Measurements from ENCODE around the gene BAIAP2L2. TPM values are rescaled to one million over a fixed set of nuclear protein-coding genes. Genes with fewer than 3 reads are reported as not detected.

The BAIAP2L2 gene
- polyA plus RNA-seq, 2 of the 4 experiments (the other 2 are of a cell fraction), result 3.5 to 4.7 TPM

GRCh38 chr22:38077595-38077994, 32.9 kb downstream of the BAIAP2L2 start:
- no peak for FAIRE-seq
- CTCF ChIA-PET, result no interaction called here

DNA sequence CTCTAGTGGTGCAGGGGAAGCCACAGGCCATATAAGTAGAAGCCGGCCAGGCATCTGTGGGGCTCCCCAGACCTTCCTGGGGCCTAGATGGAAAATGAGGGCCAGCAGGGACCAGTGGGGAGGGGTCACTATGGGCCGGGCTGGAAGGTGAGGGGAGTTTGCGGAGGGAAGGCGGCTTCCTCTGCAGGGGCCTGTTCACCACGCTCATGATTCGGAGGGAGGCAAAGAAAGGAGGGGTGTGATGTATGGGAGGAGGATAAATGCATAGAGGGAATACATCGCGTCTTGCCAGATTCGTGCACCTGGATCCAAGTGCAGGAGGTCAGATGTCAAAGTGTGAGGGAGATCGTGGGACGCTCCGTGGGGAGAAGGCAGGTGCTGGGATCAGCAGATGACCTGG, 33.4 kb downstream of the BAIAP2L2 start:
- ChIA-PET CTCF (no interaction called here), POLR2A (no interaction called here)
- Histone ChIP-seq H3K4me1 (no peaks in the 10 kb centered on the region), H3K4me3 (no peak overlapping the region), H3K27ac (no peak overlapping the region), H3K9me3 (no peaks in the 10 kb centered on the region), H3K4me2 (no peak overlapping the region)
- TF ChIP-seq, protein P1, sequence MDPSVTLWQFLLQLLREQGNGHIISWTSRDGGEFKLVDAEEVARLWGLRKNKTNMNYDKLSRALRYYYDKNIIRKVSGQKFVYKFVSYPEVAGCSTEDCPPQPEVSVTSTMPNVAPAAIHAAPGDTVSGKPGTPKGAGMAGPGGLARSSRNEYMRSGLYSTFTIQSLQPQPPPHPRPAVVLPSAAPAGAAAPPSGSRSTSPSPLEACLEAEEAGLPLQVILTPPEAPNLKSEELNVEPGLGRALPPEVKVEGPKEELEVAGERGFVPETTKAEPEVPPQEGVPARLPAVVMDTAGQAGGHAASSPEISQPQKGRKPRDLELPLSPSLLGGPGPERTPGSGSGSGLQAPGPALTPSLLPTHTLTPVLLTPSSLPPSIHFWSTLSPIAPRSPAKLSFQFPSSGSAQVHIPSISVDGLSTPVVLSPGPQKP (IDR thresholded peaks at IDR 0.05; ENCODE audit: low read depth, low read length), result no peak
- TF ChIP-seq RARB (CRISPR knock-in tag; IDR thresholded peaks at IDR 0.05) (no peak), NR3C1 (IDR thresholded peaks at IDR 0.05) (no peak), GATA3 (IDR thresholded peaks at IDR 0.05; ENCODE audit: borderline replicate concordance) (no peak), ESRRA (IDR thresholded peaks at IDR 0.05; ENCODE audit: borderline replicate concordance, low read length) (no peak), CHD4 (IDR thresholded peaks at IDR 0.05; ENCODE audit: borderline replicate concordance) (no peak), FOSB (CRISPR knock-in tag; IDR thresholded peaks at IDR 0.05) (no peak), HDAC2 (IDR thresholded peaks at IDR 0.05) (no peak), ZFP36 (IDR thresholded peaks at IDR 0.05; ENCODE audit: borderline replicate concordance, partially characterized antibody) (no peak), EHMT2 (IDR thresholded peaks at IDR 0.05; ENCODE audit: low read depth) (no peak), JUNB (IDR thresholded peaks at IDR 0.05) (no peak), MAFK (IDR thresholded peaks at IDR 0.05; ENCODE audit: partially characterized antibody) (no peak), MAX (IDR thresholded peaks at IDR 0.05) (no peak), CEBPB (IDR thresholded peaks at IDR 0.05) (no peak), TFCP2L1 (CRISPR knock-in tag; IDR thresholded peaks at IDR 0.05) (no peak), HOXB5 (CRISPR knock-in tag; IDR thresholded peaks at IDR 0.05) (no peak), RNF2 (IDR thresholded peaks at IDR 0.05; ENCODE audit: borderline replicate concordance, low read depth) (no peak)
- TF ChIP-seq, protein P2, sequence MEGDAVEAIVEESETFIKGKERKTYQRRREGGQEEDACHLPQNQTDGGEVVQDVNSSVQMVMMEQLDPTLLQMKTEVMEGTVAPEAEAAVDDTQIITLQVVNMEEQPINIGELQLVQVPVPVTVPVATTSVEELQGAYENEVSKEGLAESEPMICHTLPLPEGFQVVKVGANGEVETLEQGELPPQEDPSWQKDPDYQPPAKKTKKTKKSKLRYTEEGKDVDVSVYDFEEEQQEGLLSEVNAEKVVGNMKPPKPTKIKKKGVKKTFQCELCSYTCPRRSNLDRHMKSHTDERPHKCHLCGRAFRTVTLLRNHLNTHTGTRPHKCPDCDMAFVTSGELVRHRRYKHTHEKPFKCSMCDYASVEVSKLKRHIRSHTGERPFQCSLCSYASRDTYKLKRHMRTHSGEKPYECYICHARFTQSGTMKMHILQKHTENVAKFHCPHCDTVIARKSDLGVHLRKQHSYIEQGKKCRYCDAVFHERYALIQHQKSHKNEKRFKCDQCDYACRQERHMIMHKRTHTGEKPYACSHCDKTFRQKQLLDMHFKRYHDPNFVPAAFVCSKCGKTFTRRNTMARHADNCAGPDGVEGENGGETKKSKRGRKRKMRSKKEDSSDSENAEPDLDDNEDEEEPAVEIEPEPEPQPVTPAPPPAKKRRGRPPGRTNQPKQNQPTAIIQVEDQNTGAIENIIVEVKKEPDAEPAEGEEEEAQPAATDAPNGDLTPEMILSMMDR (IDR thresholded peaks at IDR 0.05), result no peak
- 86% methylated on average over 12 of the region's 12 CpGs for WGBS (ENCODE audit: missing lambda C conversion rate)
- FAIRE-seq (no peak), ATAC-seq (no peak), DNase-seq (ENCODE audit: low read depth in 1 of 2, low spot score in 1 of 2) (no peak)

More at GRCh38 chr22:38077595-38077994, 32.9 kb downstream of the BAIAP2L2 start:
- ATAC-seq (no peak), DNase-seq (ENCODE audit: low read depth in 1 of 2, low spot score in 1 of 2) (no peak)
- no peaks in the 10 kb centered on the region for H3K9me3 ChIP-seq
- H3K4me1 ChIP-seq, result no peaks in the 10 kb centered on the region
- no peak overlapping the region for H3K4me3 ChIP-seq
- TF ChIP-seq HOXB13 (CRISPR knock-in tag; IDR thresholded peaks at IDR 0.05; ENCODE audit: low read depth), result no peak
- TF ChIP-seq, protein P3, sequence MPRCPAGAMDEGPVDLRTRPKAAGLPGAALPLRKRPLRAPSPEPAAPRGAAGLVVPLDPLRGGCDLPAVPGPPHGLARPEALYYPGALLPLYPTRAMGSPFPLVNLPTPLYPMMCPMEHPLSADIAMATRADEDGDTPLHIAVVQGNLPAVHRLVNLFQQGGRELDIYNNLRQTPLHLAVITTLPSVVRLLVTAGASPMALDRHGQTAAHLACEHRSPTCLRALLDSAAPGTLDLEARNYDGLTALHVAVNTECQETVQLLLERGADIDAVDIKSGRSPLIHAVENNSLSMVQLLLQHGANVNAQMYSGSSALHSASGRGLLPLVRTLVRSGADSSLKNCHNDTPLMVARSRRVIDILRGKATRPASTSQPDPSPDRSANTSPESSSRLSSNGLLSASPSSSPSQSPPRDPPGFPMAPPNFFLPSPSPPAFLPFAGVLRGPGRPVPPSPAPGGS (IDR thresholded peaks at IDR 0.05), result no peak
- no peak for TF ChIP-seq MAFK (IDR thresholded peaks at IDR 0.05; ENCODE audit: partially characterized antibody)
- TF ChIP-seq POLR2AphosphoS2 (conservative IDR thresholded peaks at IDR 0.05; ENCODE audit: low read length), result no peak
- no peak for TF ChIP-seq ZSCAN20 (CRISPR knock-in tag; IDR thresholded peaks at IDR 0.05)
- no peak for TF ChIP-seq SREBF2 (IDR thresholded peaks at IDR 0.05)
- H3K27ac ChIP-seq, result no peak overlapping the region
- WGBS (ENCODE audit: missing lambda C conversion rate), result 86% methylated on average over 8 of the region's 14 CpGs
- no peak overlapping the region for H3K4me2 ChIP-seq
- POLR2A ChIA-PET, result no interaction called here

Measured in A549 (cell line).